ENCODE results near the gene KRTAP10-7.
"Not testable (repeated sequence)": the region's sequence is repeated elsewhere in the genome, so short reads cannot be mapped to it uniquely, and the experiment has no call there.

Gene KRTAP10-7

GRCh38 chr21:44571844-44572782, 28.3 kb upstream of the KRTAP10-7 start:
- DNase-seq = no peak

GRCh38 chr21:44572959-44573583, 27.3 kb upstream of the KRTAP10-7 start:
- DNase-seq = no peak

- not testable (repeated sequence) for DNase-seq
Measured at GRCh38 chr21:44573630-44574456, 26.6 kb upstream of the KRTAP10-7 start, which contains the start of gene KRTAP10-4. KRTAP10-4 (plus strand) TSS chr21:44573729; CDS start chr21:44573759, 30 bp downstream.

GRCh38 chr21:44574457-44575306, 25.7 kb upstream of the KRTAP10-7 start:
- no peak for DNase-seq

GRCh38 chr21:44575307-44576024, 24.9 kb upstream of the KRTAP10-7 start:
- DNase-seq = no peak

- DNase-seq = no peak
Measured at GRCh38 chr21:44576025-44576420, 24.4 kb upstream of the KRTAP10-7 start.

GRCh38 chr21:44578371-44579055, 21.9 kb upstream of the KRTAP10-7 start:
- no peak for DNase-seq

GRCh38 chr21:44579056-44579832, 21.2 kb upstream of the KRTAP10-7 start:
- no peak for DNase-seq

- DNase-seq = no peak
Measured at GRCh38 chr21:44579833-44580144, 20.6 kb upstream of the KRTAP10-7 start.

GRCh38 chr21:44580231-44580821, 20.1 kb upstream of the KRTAP10-7 start, which contains the start of gene KRTAP10-5:
KRTAP10-5 (minus strand) TSS chr21:44580604; CDS start chr21:44580578, 26 bp downstream.
- not testable (repeated sequence) for DNase-seq

- no peak for DNase-seq
Measured at GRCh38 chr21:44581158-44581557, 19.2 kb upstream of the KRTAP10-7 start.

- no peak for DNase-seq
Measured at GRCh38 chr21:44582055-44582454, 18.3 kb upstream of the KRTAP10-7 start.

- DNase-seq = no peak
Measured at GRCh38 chr21:44583089-44583799, 17.2 kb upstream of the KRTAP10-7 start.

GRCh38 chr21:44583800-44584147, 16.6 kb upstream of the KRTAP10-7 start:
- DNase-seq = no peak

GRCh38 chr21:44585892-44586291, 14.5 kb upstream of the KRTAP10-7 start:
- DNase-seq = no peak

- DNase-seq = no peak
Measured at GRCh38 chr21:44589094-44589493, 11.3 kb upstream of the KRTAP10-7 start.

GRCh38 chr21:44589586-44590305, 10.7 kb upstream of the KRTAP10-7 start:
- DNase-seq = no peak

GRCh38 chr21:44590311-44590721, 10.1 kb upstream of the KRTAP10-7 start:
- no peak for DNase-seq

Data from KG1 (cell line).